Stimulated activated CD8-positive, alpha-beta memory T cell treated with anti-CD3 and anti-CD28 coated beads, Interleukin-15, amount 100 ng/mL, for 4 hours (primary cell): ENCODE measurements around the gene MFGE8.

Experiments
- DNase-seq, 2 donors: peaks; one replicate each; pipeline ENCODE4 v3.0.0-alpha.2; 2020; ENCODE audit warnings: low read depth in 2 of 2

The MFGE8 gene

GRCh38 chr15:88900309-88900981 lies 12.7 kb downstream of the MFGE8 start:
- DNase-seq = no peak

GRCh38 chr15:88899251-88899650 lies 13.9 kb downstream of the MFGE8 start:
- DNase-seq = no peak

- no peak for DNase-seq
Measured at GRCh38 chr15:88898736-88899135, 14.4 kb downstream of the MFGE8 start.

- DNase-seq = peak; percentile 47 to 74
Measured at GRCh38 chr15:88897456-88898194, 15.6 kb downstream of the MFGE8 start.

GRCh38 chr15:88897142-88897455 lies 16.1 kb downstream of the MFGE8 start:
- no peak for DNase-seq

- no peak for DNase-seq
Measured at GRCh38 chr15:88896333-88897033, 16.7 kb downstream of the MFGE8 start.

- peak; percentile 27 to 52 for DNase-seq
Measured at GRCh38 chr15:88894819-88895767, 18.1 kb downstream of the MFGE8 start, which contains the start of gene HAPLN3. HAPLN3 (minus strand) TSS chr15:88895544; CDS start chr15:88887298, 8,246 bp downstream.

- DNase-seq = peak; percentile 57 to 73
Measured at GRCh38 chr15:88894348-88894818, 18.8 kb downstream of the MFGE8 start.

- no peak for DNase-seq
Measured at GRCh38 chr15:88891540-88892254, 21.5 kb downstream of the MFGE8 start.

GRCh38 chr15:88890495-88890894 lies 22.7 kb downstream of the MFGE8 start:
- no peak for DNase-seq

GRCh38 chr15:88888719-88889118 lies 24.5 kb downstream of the MFGE8 start:
- DNase-seq = no peak

GRCh38 chr15:88887068-88887580 lies 26.1 kb downstream of the MFGE8 start:
- no peak for DNase-seq

GRCh38 chr15:88882785-88883184 lies 30.4 kb downstream of the MFGE8 start:
- DNase-seq = no peak

- no peak for DNase-seq
Measured at GRCh38 chr15:88881775-88882174, 31.4 kb downstream of the MFGE8 start.

- DNase-seq = no peak
Measured at GRCh38 chr15:88880944-88881740, 32.0 kb downstream of the MFGE8 start.

- no peak for DNase-seq
Measured at GRCh38 chr15:88878720-88879184, 34.4 kb downstream of the MFGE8 start.

GRCh38 chr15:88877906-88878305 lies 35.3 kb downstream of the MFGE8 start:
- DNase-seq = no peak

- DNase-seq = no peak
Measured at GRCh38 chr15:88877415-88877814, 35.8 kb downstream of the MFGE8 start.

- no peak for DNase-seq
Measured at GRCh38 chr15:88876573-88876972, 36.6 kb downstream of the MFGE8 start.

GRCh38 chr15:88874684-88875083 lies 38.5 kb downstream of the MFGE8 start:
- no peak for DNase-seq
